ENCODE data around the gene AHDC1.
A peak's percentile ranks its signal among the peaks of the same experiment; 100 is the strongest.
"Not testable (repeated sequence)": the region's sequence is repeated elsewhere in the genome, so short reads cannot be mapped to it uniquely, and the experiment has no call there.

The AHDC1 gene

GRCh38 chr1:27548858-27549719, 54.9 kb downstream of the AHDC1 start:
- DNase-seq (ENCODE audit: low read depth): no peak

DNA sequence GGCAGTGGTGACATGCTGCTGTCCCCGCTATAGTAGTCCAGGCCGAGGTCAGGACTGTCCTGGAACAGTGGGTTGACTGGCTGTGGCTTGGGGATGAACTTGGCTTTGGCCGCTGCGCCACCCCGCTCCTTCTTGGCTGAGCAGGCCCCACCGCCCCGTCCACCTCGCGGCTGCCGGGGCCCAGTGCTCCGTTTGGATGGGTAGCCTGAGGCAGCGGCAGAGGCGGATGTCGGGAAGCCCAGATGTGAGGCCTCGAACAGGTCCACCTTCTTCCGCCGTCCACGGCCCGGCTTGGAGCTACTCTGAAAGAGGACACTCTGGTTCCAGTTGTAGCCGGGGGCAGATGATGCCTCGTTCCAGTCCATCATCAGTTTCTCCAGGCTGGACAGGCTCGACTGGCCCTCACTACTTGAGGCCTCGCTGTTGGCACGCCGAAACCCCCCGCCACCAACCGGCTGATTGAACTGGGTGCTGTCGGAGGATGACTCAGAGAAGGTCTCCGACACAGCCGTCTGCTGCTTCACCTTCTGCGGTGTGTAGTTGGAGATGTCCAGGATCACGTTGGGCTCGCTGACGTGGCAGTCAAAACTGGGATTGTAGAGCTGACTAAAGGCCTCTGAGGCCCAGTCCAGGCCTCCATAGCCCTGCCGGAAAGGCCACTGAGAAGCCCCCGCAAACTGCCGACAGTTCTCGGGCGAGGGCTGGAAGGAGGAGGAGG, 55.6 kb downstream of the AHDC1 start:
- no peak for DNase-seq (ENCODE audit: low read depth)

GRCh38 chr1:27547220-27548116, 56.5 kb downstream of the AHDC1 start:
- DNase-seq (ENCODE audit: low read depth): no peak

- DNase-seq (ENCODE audit: low read depth): peak; percentile 31
Observed at GRCh38 chr1:27545876-27546275, 58.1 kb downstream of the AHDC1 start.

- DNase-seq (ENCODE audit: low read depth): no peak
Observed at GRCh38 chr1:27545271-27545670, 58.7 kb downstream of the AHDC1 start.

GRCh38 chr1:27544834-27545233, 59.1 kb downstream of the AHDC1 start:
- DNase-seq (ENCODE audit: low read depth): no peak

DNA sequence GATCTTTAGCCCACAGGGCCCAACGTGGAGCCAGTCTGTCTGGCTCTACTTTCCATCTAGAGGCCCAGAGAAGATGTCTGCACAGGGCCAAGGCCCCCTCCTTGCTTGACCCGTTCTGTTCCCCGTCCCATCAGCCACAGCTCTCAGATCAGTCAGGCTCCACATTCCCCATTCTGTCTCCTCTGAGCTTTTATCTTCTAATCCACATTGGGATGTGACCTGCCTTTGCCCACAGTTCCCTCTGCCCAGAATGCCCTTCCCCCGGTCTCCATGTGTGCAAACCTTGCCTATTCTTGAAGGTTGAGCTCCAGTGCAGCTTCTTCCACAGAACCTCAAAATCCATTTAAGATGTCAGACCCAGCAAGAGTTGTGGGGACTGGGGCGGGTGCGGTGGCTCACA, 60.7 kb downstream of the AHDC1 start:
- DNase-seq (ENCODE audit: low read depth): no peak

DNA sequence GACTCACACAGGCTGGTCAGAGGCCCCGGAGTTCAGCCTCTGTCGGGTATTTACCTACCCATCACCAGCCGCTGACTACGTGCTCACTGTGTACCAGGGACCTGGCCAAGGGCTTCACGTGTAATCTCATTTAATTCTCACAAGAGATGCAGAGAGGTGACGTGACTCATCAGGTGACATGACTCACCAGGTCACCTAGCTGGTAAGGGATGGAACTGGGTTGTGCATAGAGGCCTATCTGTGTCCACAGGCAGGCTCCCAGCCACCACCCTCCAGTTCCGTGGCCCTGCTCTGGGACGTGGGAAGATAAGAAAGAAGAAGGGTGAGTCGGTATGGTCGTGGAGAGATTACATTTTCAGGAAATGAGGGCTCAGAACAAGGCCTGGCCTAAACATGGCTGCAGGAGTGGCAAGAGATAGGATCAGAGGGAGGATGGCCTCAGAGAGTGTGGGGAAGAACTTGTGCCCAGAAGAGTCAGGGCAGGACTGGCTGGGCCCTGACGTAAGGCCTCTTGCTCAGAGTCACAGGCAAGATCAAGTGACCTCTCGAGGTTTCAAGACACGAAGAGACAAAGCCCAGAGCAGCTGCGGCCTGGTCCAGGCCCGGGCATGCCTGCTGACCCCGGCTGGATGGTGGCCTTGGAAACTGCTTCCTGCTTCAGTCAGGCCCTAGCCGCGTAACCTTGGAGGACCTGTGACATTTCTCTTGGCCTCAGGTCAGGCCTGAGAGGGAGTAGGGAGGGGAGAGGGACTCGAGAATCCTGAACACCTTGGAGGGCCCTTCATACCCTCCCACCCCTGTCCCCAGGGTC, 61.3 kb downstream of the AHDC1 start:
- DNase-seq (ENCODE audit: low read depth): peak; percentile 86

GRCh38 chr1:27539901-27540861, 63.8 kb downstream of the AHDC1 start:
- peak; percentile 97 for DNase-seq (ENCODE audit: low read depth)

- DNase-seq (ENCODE audit: low read depth): peak; percentile 92
Observed at GRCh38 chr1:27538793-27539192, 65.2 kb downstream of the AHDC1 start.

DNA sequence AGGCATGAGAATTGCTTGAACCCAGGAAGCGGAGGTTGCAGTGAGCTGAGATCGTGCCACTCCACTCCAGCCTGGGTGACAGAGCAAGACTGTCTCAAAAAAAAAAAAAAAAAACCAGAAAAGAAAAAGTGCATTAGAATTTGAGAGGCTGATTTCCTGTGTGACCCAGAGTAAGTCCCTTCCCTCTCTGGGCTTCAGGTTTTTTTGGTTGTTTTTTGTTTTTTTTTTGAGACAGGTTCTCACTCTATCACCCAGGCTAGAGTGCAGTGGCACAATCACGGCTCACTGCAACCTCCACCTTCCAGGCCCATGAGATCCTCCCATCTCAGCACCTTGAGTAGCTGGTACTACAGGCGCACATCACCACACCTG, 65.7 kb downstream of the AHDC1 start:
- not testable (repeated sequence) for DNase-seq (ENCODE audit: low read depth)

DNA sequence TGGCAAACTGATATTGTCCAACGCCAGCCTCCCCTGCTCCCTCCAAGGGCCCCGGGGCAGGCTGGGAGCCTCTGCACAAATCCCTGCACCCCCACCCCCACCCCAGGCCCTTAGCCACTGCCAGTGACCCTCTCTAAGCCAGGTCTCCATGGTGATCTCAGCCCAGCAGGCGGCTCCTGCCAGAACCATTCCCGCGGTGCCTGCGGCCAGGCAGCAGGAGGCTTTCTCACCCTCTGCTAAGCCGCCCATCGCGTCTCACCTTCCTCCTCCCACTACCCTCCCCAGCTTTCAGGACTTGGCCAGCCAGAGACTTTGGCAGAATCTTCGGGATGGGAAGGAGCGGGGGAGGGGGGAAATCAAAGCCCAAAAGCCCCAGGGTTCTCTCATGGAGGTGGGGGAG, 67.2 kb downstream of the AHDC1 start:
- peak; percentile 76 for DNase-seq (ENCODE audit: low read depth)

GRCh38 chr1:27536010-27536757, 67.8 kb downstream of the AHDC1 start:
- no peak for DNase-seq (ENCODE audit: low read depth)

DNA sequence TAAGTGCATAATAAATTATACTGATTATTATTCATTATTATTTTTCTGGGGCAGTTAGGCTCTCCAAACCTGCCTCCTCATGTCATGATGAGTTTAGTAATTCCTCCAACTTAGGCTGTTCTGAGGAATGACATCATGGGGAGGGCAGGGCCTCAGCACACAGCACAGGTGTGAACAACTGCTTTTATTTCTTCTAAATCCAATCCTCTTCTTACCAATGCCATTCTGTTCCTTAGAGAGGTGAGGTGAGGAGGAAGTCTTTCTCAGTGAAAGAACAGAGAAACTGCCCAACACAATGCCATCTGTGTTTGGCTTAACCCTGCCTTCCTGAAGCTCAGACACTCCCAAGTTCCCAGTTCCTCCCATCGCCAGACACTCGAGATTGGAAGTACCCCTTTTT, 68.6 kb downstream of the AHDC1 start:
- DNase-seq (ENCODE audit: low read depth): no peak

GRCh38 chr1:27531959-27532685, 71.8 kb downstream of the AHDC1 start:
- no peak for DNase-seq (ENCODE audit: low read depth)

GRCh38 chr1:27530192-27530591, 73.8 kb downstream of the AHDC1 start:
- DNase-seq (ENCODE audit: low read depth): no peak

- DNase-seq (ENCODE audit: low read depth): no peak
Observed at GRCh38 chr1:27529704-27530018, 74.3 kb downstream of the AHDC1 start.

- DNase-seq (ENCODE audit: low read depth): peak; percentile 41
Observed at GRCh38 chr1:27528818-27529703, 74.9 kb downstream of the AHDC1 start.
